ENCODE measurements around the gene KLHL33. TPM values are rescaled to one million over a fixed set of nuclear protein-coding genes. Genes with fewer than 3 reads are reported as not detected.
A peak's percentile ranks its signal among the peaks of the same experiment; 100 is the strongest.
"Not testable (repeated sequence)": the region's sequence is repeated elsewhere in the genome, so short reads cannot be mapped to it uniquely, and the experiment has no call there.

Gene KLHL33
- total RNA-seq, 4 donors from 2014 or later, result 0.27 to 2.0 (median 0.36) TPM

DNA sequence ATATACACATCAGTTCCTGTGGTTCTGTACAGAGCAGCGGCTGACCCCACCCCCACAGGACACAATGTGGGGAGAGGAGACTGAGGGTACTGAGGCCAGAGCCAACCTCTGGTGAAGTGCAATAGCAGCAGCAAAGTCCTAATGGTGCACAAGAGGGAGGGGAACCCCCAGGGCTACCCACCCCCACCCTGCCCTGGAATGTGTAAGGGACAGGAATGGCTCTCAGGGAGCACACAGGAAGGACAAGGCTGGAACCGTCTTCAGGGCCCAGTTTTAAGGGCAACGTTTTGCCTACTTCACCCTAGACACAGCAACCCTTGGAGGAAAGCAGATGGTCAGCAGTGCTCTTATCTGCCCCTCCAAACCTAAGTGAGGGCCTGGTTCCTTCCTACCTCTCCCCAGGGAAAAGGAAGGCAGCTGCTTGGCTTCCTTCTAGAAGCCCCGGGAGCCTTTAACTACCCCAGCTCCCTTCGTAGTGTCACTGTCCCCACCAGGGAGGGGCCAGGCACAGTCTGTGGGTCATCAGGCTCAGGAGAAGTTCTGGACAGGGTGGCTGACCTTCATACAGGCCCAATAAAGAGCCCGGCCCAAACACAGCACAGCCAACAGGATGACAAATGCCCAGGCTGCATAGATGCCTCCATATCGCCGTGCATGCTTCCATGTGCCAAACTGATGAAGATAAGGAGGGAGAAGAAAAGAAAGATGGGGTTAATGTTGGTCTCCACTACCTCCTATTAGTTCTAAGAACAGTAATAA lies 22.2 kb upstream of the KLHL33 start:
- TF ChIP-seq POLR2A (IDR thresholded peaks at IDR 0.05), result no peak
- TF ChIP-seq, protein P1, sequence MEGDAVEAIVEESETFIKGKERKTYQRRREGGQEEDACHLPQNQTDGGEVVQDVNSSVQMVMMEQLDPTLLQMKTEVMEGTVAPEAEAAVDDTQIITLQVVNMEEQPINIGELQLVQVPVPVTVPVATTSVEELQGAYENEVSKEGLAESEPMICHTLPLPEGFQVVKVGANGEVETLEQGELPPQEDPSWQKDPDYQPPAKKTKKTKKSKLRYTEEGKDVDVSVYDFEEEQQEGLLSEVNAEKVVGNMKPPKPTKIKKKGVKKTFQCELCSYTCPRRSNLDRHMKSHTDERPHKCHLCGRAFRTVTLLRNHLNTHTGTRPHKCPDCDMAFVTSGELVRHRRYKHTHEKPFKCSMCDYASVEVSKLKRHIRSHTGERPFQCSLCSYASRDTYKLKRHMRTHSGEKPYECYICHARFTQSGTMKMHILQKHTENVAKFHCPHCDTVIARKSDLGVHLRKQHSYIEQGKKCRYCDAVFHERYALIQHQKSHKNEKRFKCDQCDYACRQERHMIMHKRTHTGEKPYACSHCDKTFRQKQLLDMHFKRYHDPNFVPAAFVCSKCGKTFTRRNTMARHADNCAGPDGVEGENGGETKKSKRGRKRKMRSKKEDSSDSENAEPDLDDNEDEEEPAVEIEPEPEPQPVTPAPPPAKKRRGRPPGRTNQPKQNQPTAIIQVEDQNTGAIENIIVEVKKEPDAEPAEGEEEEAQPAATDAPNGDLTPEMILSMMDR (IDR thresholded peaks at IDR 0.05), result no peak
- Histone ChIP-seq H3K27ac (no peak overlapping the region), H3K4me3 (replicated peaks in 1 of 3) (no peak overlapping the region), H3K36me3 (peaks cover 26 to 29% of the 10 kb centered on the region in 2 donors), H3K9me3 (no peaks in the 10 kb centered on the region), H3K4me1 (peaks cover 26 to 28% of the 10 kb centered on the region in 2 donors), H3K27me3 (no peaks in the 10 kb centered on the region)
- intact Hi-C loops (cut with DNase I), result loop anchor here (10.0 kb wide), 2 partner anchors 123 to 227 kb away; partner anchors contain the start of genes ANG, CCNB1IP1 and RNASE4
- 68 to 81% methylated on average over 4 to 8 of the region's 8 CpGs for WGBS, 2 donors
- DNase-seq, result no peak

DNA sequence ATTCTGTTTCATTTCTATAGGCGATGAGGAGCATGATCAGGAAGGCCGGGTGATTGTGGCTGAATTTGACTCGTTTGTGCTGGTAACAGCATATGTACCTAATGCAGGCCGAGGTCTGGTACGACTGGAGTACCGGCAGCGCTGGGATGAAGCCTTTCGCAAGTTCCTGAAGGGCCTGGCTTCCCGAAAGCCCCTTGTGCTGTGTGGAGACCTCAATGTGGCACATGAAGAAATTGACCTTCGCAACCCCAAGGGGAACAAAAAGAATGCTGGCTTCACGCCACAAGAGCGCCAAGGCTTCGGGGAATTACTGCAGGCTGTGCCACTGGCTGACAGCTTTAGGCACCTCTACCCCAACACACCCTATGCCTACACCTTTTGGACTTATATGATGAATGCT lies 21.0 kb upstream of the KLHL33 start:
- no peaks in the 10 kb centered on the region for H3K27me3 ChIP-seq
- TF ChIP-seq, protein P1 (IDR thresholded peaks at IDR 0.05), result no peak
- no peak for TF ChIP-seq POLR2A (IDR thresholded peaks at IDR 0.05)
- DNase-seq, result no peak
- peaks cover 26 to 33% of the 10 kb centered on the region in 2 donors for H3K4me1 ChIP-seq
- no peak overlapping the region for H3K4me3 ChIP-seq (replicated peaks in 1 of 3)
- WGBS, 2 donors, result 90% methylated on average over 13 of the region's 13 CpGs
- no peaks in the 10 kb centered on the region for H3K9me3 ChIP-seq
- peaks cover 28 to 34% of the 10 kb centered on the region in 2 donors for H3K36me3 ChIP-seq
- intact Hi-C loops (cut with DNase I), result loop anchor here (10.0 kb wide), 2 partner anchors 122 to 228 kb away; partner anchors contain the start of genes ANG, CCNB1IP1 and RNASE4
- no peak overlapping the region for H3K27ac ChIP-seq

DNA sequence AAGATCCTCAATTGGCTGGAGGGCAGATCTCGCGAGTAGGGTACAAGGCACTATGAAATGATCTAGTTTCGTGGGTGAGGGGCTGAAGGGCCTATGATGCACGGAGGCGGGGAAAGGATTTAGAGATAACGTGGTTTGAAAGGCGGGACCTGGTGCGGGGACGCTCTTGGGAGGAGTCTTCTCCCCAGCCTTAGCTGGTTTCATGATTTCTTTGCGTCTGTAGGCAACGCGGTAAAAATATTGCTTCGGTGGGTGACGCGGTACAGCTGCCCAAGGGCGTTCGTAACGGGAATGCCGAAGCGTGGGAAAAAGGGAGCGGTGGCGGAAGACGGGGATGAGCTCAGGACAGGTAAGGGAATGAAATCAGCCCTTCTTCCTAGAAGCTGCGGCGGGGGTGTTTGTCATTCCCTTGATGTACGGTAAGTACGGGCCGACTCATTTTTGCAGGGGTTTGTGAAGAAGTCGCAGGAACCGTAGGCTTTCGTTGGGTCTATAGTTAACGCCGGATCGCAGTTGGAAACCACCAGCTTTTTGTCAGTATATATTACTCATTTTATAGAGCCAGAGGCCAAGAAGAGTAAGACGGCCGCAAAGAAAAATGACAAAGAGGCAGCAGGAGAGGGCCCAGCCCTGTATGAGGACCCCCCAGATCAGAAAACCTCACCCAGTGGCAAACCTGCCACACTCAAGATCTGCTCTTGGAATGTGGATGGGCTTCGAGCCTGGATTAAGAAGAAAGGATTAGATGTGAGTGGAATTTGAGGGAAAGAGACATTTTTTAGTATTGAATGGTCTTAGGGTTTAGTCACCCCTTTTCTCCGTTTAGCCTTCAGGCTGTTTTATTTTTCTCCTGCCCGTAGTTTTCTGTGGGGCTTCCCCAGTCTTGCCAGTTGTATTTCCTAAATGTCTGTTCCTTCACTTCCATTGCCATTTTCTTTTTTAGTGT lies 19.7 kb upstream of the KLHL33 start:
- 1 to 3% methylated on average over 39 of the region's 39 CpGs for WGBS, 2 donors
- Histone ChIP-seq H3K36me3 (peaks cover 41 to 42% of the 10 kb centered on the region in 2 donors), H3K4me3 (replicated peaks in 1 of 3) (peak overlapping the region; percentile 24 to 59 (median 54)), H3K27me3 (no peaks in the 10 kb centered on the region), H3K4me1 (peaks cover 25 to 32% of the 10 kb centered on the region in 2 donors), H3K9me3 (no peaks in the 10 kb centered on the region), H3K27ac (peak overlapping the region; percentile 35 to 85 (median 81))
- TF ChIP-seq, protein P1 (IDR thresholded peaks at IDR 0.05), result no peak
- TF ChIP-seq POLR2A (IDR thresholded peaks at IDR 0.05), result no peak
- intact Hi-C loops (cut with DNase I), result loop anchor here (10.0 kb wide), 2 partner anchors 121 to 229 kb away; partner anchors contain the start of genes ANG, CCNB1IP1 and RNASE4
- DNase-seq, result no peak

DNA sequence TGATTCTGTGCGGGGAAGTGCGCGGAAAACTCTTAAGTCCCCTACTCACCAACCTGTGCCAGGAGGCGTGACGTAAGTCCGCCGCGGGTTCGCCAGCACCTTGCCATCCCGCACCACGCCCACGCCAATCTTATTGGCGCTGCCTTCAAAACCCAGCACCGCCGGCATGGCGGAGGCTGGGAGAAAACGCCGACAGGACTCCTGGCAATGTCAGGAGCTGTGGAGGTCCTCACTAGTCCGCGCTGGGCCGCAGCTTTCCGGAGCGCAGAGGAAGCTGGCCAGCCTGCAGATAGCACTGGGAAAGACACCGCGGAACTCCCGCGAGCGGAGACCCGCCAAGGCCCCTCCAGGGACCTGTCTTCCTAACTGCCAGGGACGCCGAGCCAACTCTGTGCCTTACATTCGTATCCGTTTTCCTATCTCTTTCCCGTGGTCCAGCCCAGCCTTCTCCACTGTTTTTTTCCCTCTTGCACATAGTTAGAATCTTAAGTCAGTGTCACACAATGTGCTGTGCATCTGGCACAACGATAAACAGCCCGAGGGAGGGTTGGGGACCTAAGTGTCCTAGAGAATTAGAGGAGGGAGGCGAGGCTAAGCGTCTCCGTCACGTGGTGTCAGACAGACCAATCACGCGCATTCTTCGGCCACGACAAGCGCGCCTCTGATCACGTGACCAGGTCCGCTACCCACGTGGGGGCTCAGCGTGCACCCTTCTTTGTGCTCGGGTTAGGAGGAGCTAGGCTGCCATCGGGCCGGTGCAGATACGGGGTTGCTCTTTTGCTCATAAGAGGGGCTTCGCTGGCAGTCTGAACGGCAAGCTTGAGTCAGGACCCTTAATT lies 18.8 kb upstream of the KLHL33 start, which contains the start of the genes APEX1 and OSGEP:
Gene APEX1 (plus strand): TSS at position 711 of the 839 bp plus-strand sequence. CDS start 420 bp downstream, outside the sequence.
Gene OSGEP (minus strand): TSS at position 297 of the 839 bp plus-strand sequence. CDS start 129 bp downstream, at position 168.
- H3K36me3 ChIP-seq, result peaks cover 49 to 51% of the 10 kb centered on the region in 2 donors
- 0 to 1% methylated on average over 45 to 48 of the region's 56 CpGs for WGBS, 2 donors
- H3K27ac ChIP-seq, result peak within 1 kb of the TSS; percentile 81 to 94 (median 85)
- peak within 1 kb of the TSS; percentile 54 to 70 (median 59) for H3K4me3 ChIP-seq (replicated peaks in 1 of 3)
- DNase-seq, result peak; percentile 99
- H3K27me3 ChIP-seq, result no peaks in the 10 kb centered on the region
- TF ChIP-seq, protein P1 (IDR thresholded peaks at IDR 0.05), result peak in 1 of 6 experiments; percentile 18
- peak in 1 of 2 donors; percentile 84 for TF ChIP-seq POLR2A (IDR thresholded peaks at IDR 0.05)
- H3K4me1 ChIP-seq, result peaks cover 17 to 23% of the 10 kb centered on the region in 2 donors
- no peaks in the 10 kb centered on the region for H3K9me3 ChIP-seq
- intact Hi-C loops (cut with DNase I), result loop anchor here (10.0 kb wide), 2 partner anchors 120 to 230 kb away; partner anchors contain the start of genes ANG, CCNB1IP1 and RNASE4

DNA sequence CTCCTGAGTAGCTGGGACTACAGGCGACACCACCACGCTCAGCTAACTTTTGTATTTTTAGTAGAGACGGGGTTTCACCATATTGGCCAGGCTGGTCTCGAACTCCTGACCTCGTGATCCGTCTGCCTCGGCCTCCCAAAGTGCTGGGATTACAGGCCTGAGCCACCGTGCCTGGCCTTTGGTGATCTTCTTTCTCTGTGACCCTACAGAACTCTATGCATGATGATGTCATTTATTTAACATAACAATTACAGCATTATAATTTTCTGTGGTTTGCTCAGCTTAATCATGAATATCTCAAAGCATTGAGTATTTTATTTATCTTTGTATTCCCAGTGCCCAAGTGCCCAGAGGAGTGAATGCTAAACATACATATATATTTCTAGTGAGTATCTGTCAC lies 16.9 kb upstream of the KLHL33 start:
- Histone ChIP-seq H3K4me1 (peaks cover 17 to 22% of the 10 kb centered on the region in 2 donors), H3K36me3 (peaks cover 55% of the 10 kb centered on the region in 2 donors)
- H3K4me3 ChIP-seq (replicated peaks in 1 of 3); H3K9me3 ChIP-seq; H3K27me3 ChIP-seq; DNase-seq; H3K27ac ChIP-seq: not testable (repeated sequence)
- intact Hi-C loops (cut with DNase I), result loop anchor here (10.0 kb wide), 2 partner anchors 118 to 232 kb away; partner anchors contain the start of genes ANG, CCNB1IP1 and RNASE4
- 92 to 94% methylated on average over 8 of the region's 8 CpGs for WGBS, 2 donors
